SKM-1 treated with dmso at 0.1 percent for 144 hours (cell line): Measurements from ENCODE around the gene NIPAL3.

Source experiments
- DNase-seq: peaks from one replicate; lab custom pipeline; 2025; ENCODE audit not compliant: unreplicated experiment; lab: John Stamatoyannopoulos, UW

NIPAL3 gene

GRCh38 chr1:24390924-24391782 lies 24.4 kb upstream of the NIPAL3 start:
- DNase-seq: peak; percentile 64

GRCh38 chr1:24391882-24392603 lies 23.6 kb upstream of the NIPAL3 start:
- peak; percentile 43 for DNase-seq

GRCh38 chr1:24392604-24392946 lies 23.0 kb upstream of the NIPAL3 start:
- no peak for DNase-seq

- no peak for DNase-seq
These were observed 22.5 kb upstream of the NIPAL3 start for GRCh38 chr1:24392982-24393650.

GRCh38 chr1:24393892-24394291 lies 21.7 kb upstream of the NIPAL3 start:
- DNase-seq: no peak

GRCh38 chr1:24400065-24400464 lies 15.5 kb upstream of the NIPAL3 start:
- no peak for DNase-seq

GRCh38 chr1:24403806-24404205 lies 11.8 kb upstream of the NIPAL3 start:
- no peak for DNase-seq

GRCh38 chr1:24406788-24407187 lies 8.8 kb upstream of the NIPAL3 start:
- DNase-seq: no peak

- no peak for DNase-seq
These were observed 6.1 kb upstream of the NIPAL3 start for GRCh38 chr1:24409535-24409934.

GRCh38 chr1:24410750-24411149 lies 4.9 kb upstream of the NIPAL3 start:
- DNase-seq: no peak

- no peak for DNase-seq
These were observed 3.6 kb upstream of the NIPAL3 start for GRCh38 chr1:24411963-24412362.

GRCh38 chr1:24412408-24412807 lies 3.2 kb upstream of the NIPAL3 start:
- no peak for DNase-seq

- peak; percentile 85 for DNase-seq
These were observed 2.0 kb upstream of the NIPAL3 start, which contains the start of gene STPG1 for GRCh38 chr1:24413350-24414163. TSS of gene STPG1 (minus strand) at chr1:24413782. CDS start at chr1:24401388, 12,394 bp downstream.

GRCh38 chr1:24414775-24415333 lies 748 bp upstream of the NIPAL3 start:
- no peak for DNase-seq

- DNase-seq: no peak
These were observed 486 bp downstream of the NIPAL3 start for GRCh38 chr1:24415910-24416665.

- DNase-seq: no peak
These were observed 1.2 kb downstream of the NIPAL3 start for GRCh38 chr1:24416666-24417391.

- no peak for DNase-seq
These were observed 2.1 kb downstream of the NIPAL3 start for GRCh38 chr1:24417681-24418080.

GRCh38 chr1:24418898-24419628 lies 3.5 kb downstream of the NIPAL3 start:
- DNase-seq: no peak

- no peak for DNase-seq
These were observed 4.9 kb downstream of the NIPAL3 start for GRCh38 chr1:24420547-24420946.
